GM21526 (cell line): Measurements from ENCODE around the gene ABI3BP.

Experiments used
- ATAC-seq: cut with Tn5 transposase; IDR thresholded peaks from one replicate; pipeline ENCODE4 v1.9.1; 2021; ENCODE audit warnings: moderate library complexity; ENCODE audit not compliant: unreplicated experiment, low FRiP score

Gene ABI3BP

GRCh38 chr3:100982710-100983109, 10.5 kb downstream of the ABI3BP start:
- ATAC-seq = no peak

GRCh38 chr3:100981164-100981911, 11.9 kb downstream of the ABI3BP start:
- no peak for ATAC-seq

GRCh38 chr3:100978011-100978659, 15.1 kb downstream of the ABI3BP start:
- no peak for ATAC-seq

- no peak for ATAC-seq
Measured at GRCh38 chr3:100976611-100977010, 16.6 kb downstream of the ABI3BP start.

GRCh38 chr3:100975714-100976113, 17.5 kb downstream of the ABI3BP start:
- ATAC-seq = no peak

- ATAC-seq = no peak
Measured at GRCh38 chr3:100973594-100973993, 19.6 kb downstream of the ABI3BP start.

- no peak for ATAC-seq
Measured at GRCh38 chr3:100972867-100973266, 20.4 kb downstream of the ABI3BP start.

- no peak for ATAC-seq
Measured at GRCh38 chr3:100972301-100972844, 20.8 kb downstream of the ABI3BP start.

- ATAC-seq = no peak
Measured at GRCh38 chr3:100971798-100972197, 21.4 kb downstream of the ABI3BP start.

GRCh38 chr3:100970477-100970990, 22.7 kb downstream of the ABI3BP start:
- no peak for ATAC-seq

- no peak for ATAC-seq
Measured at GRCh38 chr3:100968932-100969906, 24.0 kb downstream of the ABI3BP start.

- no peak for ATAC-seq
Measured at GRCh38 chr3:100966807-100967206, 26.4 kb downstream of the ABI3BP start.

- ATAC-seq = no peak
Measured at GRCh38 chr3:100966049-100966491, 27.2 kb downstream of the ABI3BP start.

GRCh38 chr3:100963041-100963440, 30.2 kb downstream of the ABI3BP start:
- no peak for ATAC-seq

GRCh38 chr3:100957261-100957986, 35.8 kb downstream of the ABI3BP start:
- no peak for ATAC-seq

- ATAC-seq = no peak
Measured at GRCh38 chr3:100956276-100956675, 36.9 kb downstream of the ABI3BP start.

- no peak for ATAC-seq
Measured at GRCh38 chr3:100954990-100955389, 38.2 kb downstream of the ABI3BP start.

GRCh38 chr3:100954199-100954935, 38.9 kb downstream of the ABI3BP start:
- no peak for ATAC-seq

- ATAC-seq = no peak
Measured at GRCh38 chr3:100953103-100953502, 40.1 kb downstream of the ABI3BP start.
